GM18861 (cell line): ENCODE results near the gene ZNF724.
"Not testable (repeated sequence)": the region's sequence is repeated elsewhere in the genome, so short reads cannot be mapped to it uniquely, and the experiment has no call there.

Experiments
- ATAC-seq: cut with Tn5 transposase; IDR thresholded peaks from one replicate; pipeline ENCODE4 v1.9.1; 2021; ENCODE audit not compliant: unreplicated experiment

The ZNF724 gene

GRCh38 chr19:23253256-23253655, 3.1 kb upstream of the ZNF724 start:
- ATAC-seq = not testable (repeated sequence)

- no peak for ATAC-seq
Measured at GRCh38 chr19:23241419-23241818, 8.8 kb downstream of the ZNF724 start.

GRCh38 chr19:23222998-23223652, 27.1 kb downstream of the ZNF724 start:
- ATAC-seq = no peak

- ATAC-seq = no peak
Measured at GRCh38 chr19:23203841-23204344, 46.3 kb downstream of the ZNF724 start.

- no peak for ATAC-seq
Measured at GRCh38 chr19:23190341-23190740, 59.9 kb downstream of the ZNF724 start.

- ATAC-seq = no peak
Measured at GRCh38 chr19:23183251-23183650, 66.9 kb downstream of the ZNF724 start.
